NOMO-1 (cell line): ENCODE data around the gene NUP62.
A peak's percentile ranks its signal among the peaks of the same experiment; 100 is the strongest.

ENCODE experiments used
- DNase-seq, 2 experiments: peaks; one replicate each; lab custom pipeline; 2025; ENCODE audit not compliant: unreplicated experiment in 2 of 2; lab: John Stamatoyannopoulos, UW

The NUP62 gene

DNA sequence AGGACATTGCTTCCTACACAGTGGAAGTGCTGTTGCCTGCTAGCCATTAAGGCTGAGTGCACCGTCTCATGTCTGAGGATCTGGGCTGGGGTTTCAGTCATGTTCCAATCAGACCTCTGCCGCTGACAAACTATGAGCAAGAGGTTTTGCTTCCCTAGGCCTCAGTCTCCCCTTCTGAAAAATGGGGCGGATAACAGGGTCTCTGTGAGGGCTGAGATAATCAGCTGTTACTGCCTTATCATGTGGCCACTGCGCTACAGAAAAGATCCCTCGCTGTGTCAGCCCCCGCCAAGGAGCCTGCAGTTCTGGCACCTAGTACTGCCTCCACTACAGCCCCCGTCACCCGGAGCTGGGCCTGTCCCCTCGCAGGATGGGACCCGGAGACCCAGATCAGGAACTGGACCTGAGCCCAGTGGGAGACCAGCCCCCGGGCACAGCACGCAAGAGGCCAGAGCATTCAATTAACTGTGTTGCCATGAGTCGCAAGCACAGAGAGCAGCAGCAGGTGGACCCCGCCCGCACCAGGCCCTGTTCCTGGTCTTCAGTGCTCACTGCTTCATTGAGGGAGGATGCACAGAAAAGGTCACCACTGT lies 58.9 kb downstream of the NUP62 start:
- no peak for DNase-seq

GRCh38 chr19:49869484-49870308 lies 59.6 kb downstream of the NUP62 start:
- DNase-seq = peak; percentile 98 to 99

GRCh38 chr19:49869009-49869483 lies 60.3 kb downstream of the NUP62 start:
- DNase-seq = no peak

DNA sequence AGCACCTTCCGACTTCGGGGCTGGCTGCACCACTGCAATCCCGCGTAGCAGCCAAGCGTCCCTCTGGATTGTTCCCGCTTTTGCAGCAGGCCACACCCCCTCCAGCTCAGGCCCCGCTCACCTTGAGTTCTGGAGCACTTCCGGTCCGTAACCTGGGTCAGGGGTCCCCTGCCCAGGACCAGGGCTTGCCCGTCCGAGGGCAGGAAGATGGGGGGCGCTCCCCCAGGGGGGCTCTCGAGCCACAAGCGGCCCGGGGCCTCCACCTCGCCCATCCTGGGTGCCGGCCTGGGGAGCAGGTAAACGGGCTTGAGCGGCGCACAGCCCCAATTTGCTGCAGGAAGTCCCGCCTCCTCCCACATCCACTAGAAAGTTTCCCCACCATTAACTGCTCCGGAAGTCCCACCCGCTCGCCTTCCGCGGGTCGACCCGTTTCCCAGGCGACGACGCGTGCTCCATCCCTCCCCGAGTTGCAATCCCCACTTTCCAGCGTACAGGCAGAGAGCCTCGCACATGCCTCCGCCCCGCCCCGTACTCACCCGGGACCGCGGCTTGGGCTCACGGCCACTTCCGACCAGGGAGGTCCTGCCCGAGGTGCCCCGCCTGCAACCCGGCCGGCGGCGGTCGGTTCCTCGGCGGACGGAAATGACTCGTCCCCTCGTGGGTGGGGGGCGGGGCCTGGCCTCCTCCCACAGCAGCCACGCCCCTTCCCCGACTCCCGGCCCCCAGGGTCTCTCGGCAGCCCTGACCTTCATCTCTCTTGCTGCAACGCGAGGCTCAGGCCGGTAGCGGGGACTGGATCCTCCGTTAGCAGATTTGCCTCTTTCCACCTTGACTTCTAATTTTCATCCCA lies 62.1 kb downstream of the NUP62 start, which contains the start of gene PNKP:
Gene PNKP (minus strand): TSS at position 644 of the 850 bp plus-strand sequence. CDS start 372 bp downstream, at position 272.
- peak; percentile 94 to 95 for DNase-seq

- peak in 1 of 2 experiments; percentile 44 for DNase-seq
Observed at GRCh38 chr19:49864890-49865289, 64.4 kb downstream of the NUP62 start.

GRCh38 chr19:49863935-49864320 lies 65.4 kb downstream of the NUP62 start:
- DNase-seq = no peak

DNA sequence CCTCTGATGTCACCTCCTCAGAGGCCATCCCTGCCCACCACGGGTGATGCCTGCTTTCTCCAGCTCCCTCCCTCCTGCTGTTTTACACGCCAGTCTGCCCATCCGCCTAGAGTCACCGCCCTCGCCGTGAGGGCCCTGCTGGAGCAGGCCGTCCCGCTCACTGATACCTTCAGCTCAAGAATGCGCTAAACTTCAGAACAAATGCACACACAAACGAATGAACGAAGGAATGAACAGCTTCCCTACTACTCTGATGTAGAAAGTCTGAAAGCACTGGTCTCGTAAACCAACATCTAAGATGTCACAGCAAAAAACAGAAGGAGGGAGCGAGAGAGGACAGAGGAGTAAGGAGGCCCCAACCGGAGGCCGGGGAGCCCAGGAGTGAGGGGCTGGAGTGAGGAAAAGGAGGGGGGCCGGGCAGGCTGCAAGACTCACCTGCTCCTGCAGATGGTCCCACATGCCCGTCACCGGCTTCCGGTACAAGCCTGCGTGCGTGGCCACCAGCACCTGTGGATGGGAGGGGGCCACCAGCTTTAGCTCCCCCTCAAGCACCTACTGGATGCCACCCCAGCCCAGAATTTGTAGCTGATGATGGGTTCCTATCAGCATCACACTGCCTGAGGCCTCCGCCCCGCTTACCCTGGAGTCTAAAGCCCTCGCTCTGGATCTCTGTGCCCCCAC lies 65.9 kb downstream of the NUP62 start:
- DNase-seq = no peak

DNA sequence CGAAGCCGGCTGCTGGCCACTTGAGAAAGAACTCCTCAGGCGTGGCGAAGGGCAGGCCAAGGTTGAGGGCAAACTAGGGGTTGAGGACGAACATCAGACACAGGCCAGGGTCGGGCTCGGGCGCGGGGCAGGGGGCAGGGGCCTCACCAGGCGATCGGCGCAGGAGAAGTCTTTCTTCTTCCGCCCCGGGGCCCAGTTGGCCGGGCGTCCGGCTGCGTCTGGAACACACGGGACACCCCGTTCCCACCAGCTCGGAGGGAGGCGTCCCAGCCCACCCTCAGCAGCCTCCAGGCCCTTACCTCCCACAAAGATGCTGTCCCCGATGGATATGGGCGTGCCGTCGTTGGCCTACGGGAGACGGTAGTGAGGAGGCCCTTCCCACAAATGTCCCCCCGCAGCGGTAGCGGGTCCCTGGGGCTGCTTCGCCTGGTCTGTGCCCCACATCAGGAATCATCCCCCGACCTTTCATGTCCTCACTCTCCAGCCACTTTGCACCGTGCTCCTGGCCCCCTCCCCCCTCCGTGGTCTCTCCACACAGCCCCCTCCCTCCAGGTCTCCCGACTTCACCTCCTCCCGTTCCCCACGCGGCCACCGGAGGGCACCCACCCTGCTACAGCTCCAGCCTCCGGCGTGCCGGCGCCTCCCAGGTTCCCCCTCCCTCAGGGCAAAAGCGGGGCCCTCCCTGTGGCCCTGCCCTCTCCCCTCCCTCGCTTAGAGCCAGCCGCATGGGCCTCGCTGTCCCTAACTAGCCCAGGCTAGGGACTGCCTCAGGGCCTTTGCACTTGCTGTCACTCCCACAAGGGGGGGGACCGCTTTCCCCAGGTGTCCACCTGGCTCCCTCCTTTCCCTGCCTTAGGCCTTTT lies 66.7 kb downstream of the NUP62 start:
- DNase-seq = no peak

DNA sequence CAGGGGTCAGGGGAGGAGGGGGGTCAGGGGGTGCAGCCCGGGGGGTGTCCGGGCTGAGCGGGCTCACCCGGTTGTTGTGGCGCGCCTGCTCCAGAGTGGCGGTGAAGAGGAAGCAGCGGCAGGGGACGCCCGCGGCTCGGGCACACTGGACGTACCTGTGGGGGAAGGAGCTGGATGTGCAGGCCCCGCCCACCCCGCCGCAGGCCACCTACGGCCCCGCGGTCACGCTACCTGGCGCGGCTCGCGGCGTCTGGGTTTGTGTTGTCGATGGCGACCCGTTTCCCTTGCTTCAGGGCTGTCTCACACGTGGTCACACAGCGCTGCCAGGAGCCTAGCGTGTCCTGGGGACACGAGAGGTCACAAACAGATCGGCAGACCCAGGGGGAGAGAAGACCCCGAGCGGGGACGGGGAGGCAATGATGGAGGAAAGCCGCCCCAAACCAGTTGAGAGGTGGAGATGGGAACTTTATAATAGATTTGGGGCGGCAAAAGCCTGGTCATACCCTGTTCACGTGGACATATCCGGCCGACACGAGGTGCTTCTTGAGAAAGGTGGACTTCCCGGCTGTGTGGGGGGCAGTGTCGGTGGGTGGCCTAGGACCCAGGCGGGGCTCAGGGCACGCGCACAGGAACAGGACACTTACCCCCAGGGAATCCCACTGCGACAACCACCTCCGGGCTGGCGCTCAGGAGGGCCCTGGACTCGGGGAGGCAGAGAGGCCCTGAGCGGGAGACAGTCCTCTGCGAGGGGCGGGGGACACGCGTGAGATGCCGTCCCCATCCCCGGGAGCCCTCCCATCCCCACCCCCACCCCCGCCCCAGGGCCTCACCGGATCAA lies 67.5 kb downstream of the NUP62 start:
- DNase-seq = no peak

DNA sequence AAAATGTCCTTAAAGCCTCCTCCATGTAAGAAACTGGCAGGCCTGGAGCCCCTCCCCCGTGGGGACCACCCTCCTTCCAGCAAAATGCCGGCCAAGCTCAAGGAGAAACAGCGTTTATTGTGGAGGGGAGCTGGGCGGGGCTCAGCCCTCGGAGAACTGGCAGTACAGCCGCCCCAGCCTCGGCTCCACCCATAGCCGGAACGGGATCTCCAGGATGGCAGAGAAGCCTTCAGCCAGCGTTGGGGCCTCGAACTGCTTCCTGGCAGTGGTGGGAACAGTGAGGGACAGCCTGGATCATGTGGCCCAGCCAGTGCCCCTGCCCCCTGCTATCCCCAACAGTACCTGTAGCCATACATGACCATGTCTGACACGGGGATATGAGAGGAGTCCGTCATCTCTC lies 68.2 kb downstream of the NUP62 start:
- no peak for DNase-seq

DNA sequence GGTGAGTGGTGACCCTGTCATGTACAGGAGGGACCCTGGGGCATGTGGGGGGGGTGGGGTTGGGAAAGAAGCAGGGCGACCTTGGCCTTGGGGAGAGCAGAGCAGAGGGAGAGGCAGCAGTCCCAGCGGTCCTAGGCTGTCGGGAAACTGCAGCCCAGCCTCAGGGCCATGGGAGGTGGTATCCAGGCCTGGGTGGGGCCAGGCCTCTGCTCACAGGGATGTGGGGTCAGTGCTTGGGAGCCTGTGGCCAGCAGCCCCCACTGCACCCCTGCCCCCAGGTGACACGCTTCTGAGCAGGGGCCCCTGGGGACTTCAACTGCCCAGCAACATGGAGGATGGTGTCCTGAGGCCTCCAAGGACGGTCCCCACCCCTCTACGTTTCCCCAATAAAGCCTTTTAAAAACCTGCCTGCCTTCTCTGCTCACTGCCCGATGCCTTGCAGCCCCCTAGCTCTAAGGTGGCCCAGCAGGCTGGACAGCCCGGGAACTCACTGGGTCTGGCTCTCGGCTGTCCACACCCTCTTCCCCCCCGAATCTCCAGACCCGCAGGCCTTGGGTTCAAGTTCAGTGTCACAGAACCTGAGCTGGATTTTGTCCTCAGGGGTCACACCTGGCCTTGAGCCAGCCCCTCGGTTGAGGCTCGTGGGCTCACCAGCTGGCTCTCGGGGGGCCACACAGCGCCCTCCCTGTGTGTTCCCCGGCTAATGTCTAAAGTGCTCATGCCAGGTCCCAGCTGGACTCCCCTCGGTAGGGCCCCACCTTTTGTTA lies 68.8 kb downstream of the NUP62 start:
- no peak for DNase-seq

GRCh38 chr19:49859682-49860335 lies 69.5 kb downstream of the NUP62 start:
- no peak for DNase-seq

- DNase-seq = no peak
Observed at GRCh38 chr19:49858088-49858985, 71.0 kb downstream of the NUP62 start.

- no peak for DNase-seq
Observed at GRCh38 chr19:49857838-49858087, 71.5 kb downstream of the NUP62 start.

- DNase-seq = no peak
Observed at GRCh38 chr19:49857061-49857837, 72.1 kb downstream of the NUP62 start.
